HG03060 (cell line): ENCODE measurements around the gene SCIN.
"Not testable (repeated sequence)": the region's sequence is repeated elsewhere in the genome, so short reads cannot be mapped to it uniquely, and the experiment has no call there.

Experiments
- ATAC-seq: cut with Tn5 transposase; IDR thresholded peaks from one replicate; pipeline ENCODE4 v1.9.1; 2021; ENCODE audit warnings: low read depth, moderate number of reproducible peaks; ENCODE audit not compliant: unreplicated experiment

SCIN gene

GRCh38 chr7:12645212-12645611, 74.7 kb downstream of the SCIN start:
- not testable (repeated sequence) for ATAC-seq

GRCh38 chr7:12646139-12646538, 75.6 kb downstream of the SCIN start:
- ATAC-seq: no peak

GRCh38 chr7:12647364-12648219, 77.1 kb downstream of the SCIN start:
- no peak for ATAC-seq

DNA sequence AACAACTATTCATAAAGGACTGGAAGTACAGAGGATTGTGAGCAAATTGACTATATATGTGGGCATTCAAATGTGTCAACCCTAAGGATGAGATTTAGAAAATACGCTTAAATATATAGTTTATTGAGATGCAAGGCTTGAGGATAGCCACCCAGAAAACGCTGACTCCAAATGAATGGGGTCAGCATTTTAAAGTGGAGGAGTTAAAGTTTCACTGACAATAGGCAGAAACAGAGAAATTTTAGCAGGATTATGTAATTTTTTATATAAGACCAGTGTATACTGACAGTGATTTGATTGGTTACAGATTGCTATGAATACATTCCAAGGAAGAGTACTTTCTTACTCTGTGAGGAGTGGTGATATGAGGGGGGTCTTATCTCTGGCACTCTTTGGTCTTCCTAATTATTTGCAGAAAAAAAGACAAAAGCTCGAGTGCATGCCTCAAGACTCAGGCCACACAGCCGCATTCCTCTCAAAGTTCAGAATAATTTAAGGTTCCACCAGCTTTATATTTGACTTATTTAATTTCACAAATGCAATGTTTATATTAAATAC, 78.3 kb downstream of the SCIN start:
- no peak for ATAC-seq

- no peak for ATAC-seq
Observed at GRCh38 chr7:12649348-12649747, 78.8 kb downstream of the SCIN start.

- no peak for ATAC-seq
Observed at GRCh38 chr7:12650080-12650479, 79.6 kb downstream of the SCIN start.

DNA sequence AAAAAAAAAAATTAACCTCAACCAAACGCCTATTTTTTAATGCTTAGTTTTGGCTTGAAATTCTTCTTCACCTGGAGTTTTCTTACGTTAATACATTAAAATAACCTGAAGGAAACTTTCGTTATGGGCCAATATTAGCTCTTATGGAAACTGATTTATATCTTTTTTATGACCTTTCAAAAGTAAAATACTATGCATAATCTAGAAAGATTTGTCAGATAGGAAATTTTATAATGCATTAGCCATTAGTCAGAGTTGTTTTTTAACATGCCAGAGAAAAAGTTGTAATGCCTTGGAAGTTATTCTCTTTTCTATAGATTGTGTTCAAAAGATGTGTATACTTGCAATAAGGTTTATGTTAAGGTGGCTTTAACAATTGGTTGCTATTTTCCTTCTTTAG, 82.6 kb downstream of the SCIN start:
- no peak for ATAC-seq

- no peak for ATAC-seq
Observed at GRCh38 chr7:12653518-12653917, 83.0 kb downstream of the SCIN start.

- ATAC-seq: no peak
Observed at GRCh38 chr7:12655161-12655560, 84.6 kb downstream of the SCIN start.

DNA sequence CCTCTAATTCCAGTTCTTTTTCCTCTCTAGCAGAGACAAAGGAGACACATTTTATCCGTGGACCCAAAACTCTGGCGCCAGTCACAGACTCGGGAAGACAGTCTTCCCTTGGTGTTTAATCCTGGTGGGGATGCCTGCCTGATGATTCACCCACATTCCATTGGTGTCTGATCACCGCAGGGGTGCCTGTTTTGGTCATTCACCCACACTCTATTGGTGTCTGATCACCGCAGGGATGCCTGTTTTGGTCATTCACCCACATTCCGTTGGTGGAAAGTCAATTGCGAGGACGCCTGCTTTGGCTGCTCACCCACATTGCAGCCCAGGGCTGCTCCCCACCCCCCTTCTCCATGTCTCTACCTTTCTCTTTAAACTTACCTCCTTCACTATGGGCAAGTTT, 89.9 kb downstream of the SCIN start:
- not testable (repeated sequence) for ATAC-seq

DNA sequence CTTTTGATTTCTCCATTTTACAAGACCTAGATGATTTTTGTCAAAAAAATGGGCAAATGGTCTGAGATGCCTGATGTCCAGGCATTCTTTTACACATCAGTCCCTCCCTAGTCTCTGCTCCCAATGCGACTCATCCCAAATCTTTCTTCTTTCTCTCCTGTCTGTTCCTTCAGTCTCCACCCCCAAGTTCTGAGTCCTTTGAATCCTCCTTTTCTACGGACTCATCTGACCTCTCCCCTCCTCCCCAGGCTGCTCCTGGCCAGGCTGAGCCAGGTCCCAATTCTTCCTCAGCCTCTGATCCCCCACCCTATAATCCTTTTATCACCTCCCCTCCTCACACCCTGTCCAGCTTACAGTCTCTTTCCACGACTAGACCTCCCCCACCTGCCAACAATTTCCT, 90.5 kb downstream of the SCIN start:
- not testable (repeated sequence) for ATAC-seq

DNA sequence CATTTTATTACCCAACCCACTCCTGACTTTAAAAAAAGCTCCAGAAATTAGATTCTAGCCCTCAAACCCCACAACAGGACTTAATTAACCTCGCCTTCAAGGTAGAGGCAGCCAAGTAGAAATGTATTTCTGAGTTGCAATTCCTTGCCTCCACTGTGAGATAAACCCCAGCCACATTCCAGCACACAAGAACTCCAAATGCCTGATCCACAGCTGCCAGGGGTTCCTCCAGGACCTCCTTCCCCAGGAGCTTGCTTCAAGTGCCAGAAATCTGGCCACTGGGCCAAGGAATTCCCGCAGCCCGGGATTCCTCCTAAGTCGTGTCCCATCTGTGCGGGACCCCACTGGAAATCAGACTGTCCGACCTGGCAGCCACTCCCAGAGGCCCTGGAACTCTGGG, 91.1 kb downstream of the SCIN start:
- no peak for ATAC-seq

- no peak for ATAC-seq
Observed at GRCh38 chr7:12670000-12670729, 99.6 kb downstream of the SCIN start.

DNA sequence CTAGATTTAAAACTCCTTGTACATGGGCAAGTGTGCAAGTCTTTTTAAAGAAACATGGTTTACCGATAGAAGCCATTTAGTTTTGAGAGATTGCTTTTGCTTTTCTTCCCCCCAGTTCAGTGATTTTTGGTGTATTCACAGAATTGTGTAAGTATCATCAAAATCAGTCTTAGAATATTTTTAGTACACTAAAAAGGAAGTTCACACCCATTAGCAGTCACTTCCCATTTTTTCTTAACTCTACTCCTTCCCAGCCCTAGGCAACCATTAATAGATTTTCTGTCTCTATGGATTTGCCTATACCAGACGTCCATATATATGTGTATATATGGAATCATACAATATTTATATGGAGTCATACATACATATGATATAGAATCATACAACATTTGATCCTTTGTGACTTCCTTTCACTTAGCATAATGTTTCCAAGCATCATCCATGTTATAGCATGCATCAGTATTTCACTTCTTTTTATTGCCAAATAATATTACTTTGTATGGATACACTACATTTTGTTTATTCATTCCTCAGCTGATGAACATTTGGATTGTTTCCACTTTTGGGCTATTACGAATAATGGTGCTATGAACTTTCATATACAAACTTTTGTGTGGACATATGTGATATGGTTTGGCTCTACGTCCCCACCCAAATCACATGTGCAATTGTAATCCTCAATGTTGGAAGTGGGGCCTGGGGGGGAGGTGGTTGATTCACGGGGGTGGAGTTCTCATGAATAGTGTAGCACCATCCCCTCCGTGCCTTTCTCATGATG, 100.4 kb downstream of the SCIN start:
- no peak for ATAC-seq

DNA sequence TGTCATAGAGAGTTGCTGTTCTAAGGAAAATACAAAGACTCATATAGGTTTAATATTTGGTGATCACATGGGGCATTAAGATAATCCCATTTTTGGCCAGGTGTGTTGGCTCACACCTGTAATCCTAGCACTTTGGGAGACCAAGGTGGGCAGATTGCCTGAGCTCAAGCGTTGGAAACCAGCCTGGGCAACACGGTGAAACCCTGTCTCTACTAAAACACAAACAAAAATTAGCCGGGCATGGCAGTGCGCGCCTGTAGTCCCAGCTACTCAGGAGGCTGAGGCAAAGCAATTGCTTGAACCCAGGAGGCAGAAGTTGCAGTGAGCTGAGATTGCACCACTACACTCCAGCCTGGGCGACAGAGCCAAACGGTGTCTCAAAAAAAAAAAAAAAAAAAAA, 102.9 kb downstream of the SCIN start:
- not testable (repeated sequence) for ATAC-seq

GRCh38 chr7:12674053-12674452, 103.5 kb downstream of the SCIN start:
- no peak for ATAC-seq

- ATAC-seq: no peak
Observed at GRCh38 chr7:12674861-12675260, 104.3 kb downstream of the SCIN start.

DNA sequence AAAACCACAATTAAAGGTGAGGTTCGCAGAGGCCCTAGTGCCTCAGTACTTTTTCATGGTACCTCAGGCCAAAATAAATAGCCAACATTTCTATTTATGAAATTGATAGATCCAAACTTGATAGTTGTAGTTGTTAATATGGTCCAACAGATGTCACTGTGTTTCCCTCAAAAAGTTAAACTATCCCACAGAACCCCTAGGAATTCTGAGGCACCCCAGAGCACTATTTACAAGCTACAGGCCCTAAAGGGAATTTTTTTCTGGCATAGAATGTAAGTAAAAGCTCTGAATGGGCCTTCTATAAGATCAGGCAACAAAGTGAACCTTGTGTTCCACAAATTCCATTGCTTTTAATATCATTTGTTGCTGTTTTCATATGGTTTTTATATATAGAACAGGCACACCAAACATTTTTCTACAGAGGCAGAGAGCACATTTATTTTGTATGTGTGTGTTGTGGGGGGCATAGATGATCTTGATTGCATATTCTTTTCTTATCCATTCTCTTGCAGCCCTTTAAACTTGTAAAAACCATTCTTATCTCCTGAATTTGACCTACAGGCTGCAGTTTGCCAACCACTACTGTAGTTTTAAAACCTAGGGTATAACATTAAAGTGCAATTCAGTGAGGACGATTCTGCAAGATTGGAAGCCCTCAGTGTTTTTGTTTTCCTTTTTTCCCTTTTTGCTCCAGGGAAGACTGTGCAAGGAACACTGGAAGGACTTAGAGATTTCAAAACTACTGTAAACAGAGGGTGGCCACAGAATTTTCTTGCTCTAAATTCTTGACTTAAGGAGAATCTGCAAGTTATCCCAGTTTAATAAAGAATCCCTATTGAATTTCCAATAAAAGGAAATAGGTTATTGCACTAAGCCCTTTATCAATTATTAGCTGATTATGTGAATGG, 113.4 kb downstream of the SCIN start:
- no peak for ATAC-seq

- ATAC-seq: no peak
Observed at GRCh38 chr7:12684733-12685132, 114.2 kb downstream of the SCIN start.

DNA sequence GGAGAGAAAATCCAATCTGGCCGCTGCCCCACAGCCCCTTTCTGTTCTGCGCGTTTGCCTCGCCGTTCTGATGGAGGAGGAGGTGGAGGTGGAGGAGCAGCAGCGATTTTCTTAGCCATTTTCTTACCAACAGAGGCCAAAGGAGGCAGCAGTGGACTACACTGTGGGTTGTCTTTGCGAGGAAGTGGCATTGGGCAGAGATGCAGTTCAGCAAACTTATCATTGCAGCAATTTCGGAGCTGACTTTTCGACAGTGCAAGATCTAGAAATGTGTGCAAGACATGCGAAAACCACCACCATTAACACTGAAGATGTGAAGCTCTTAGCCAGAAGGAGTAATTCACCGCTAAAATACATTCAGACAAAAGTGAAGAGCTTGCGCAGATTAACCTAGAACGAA, 115.0 kb downstream of the SCIN start:
- ATAC-seq: no peak
